ENCODE data around the gene RAX. TPM values are rescaled to one million over a fixed set of nuclear protein-coding genes. Genes with fewer than 3 reads are reported as not detected.

RAX gene
- total and polyA plus RNA-seq, 10 donors, result 0.03 TPM; not detected in 9

DNA sequence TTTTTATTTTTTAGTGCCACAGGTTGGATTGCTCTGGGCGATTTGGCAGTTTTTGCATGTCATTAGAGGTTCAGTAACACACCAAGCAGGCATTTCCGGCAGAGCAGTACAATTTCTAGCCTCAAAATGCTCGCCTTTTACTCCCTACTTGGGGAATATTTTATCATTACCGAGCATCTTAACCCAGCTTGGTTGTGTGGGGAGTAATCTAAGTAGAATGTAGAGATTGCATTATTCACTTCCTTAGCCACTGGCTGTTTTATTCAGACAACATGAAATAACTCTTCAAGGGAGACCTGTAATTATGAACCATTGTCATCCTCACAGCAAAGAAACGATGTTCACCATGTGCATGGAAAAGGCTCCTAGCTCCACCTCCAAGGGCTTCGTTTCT, 40.2 kb downstream of the RAX start:
- Histone ChIP-seq H3K4me1 (no peaks in the 10 kb centered on the region), H3K27ac (no peak overlapping the region), H3K4me3 (no peak overlapping the region), H3K9me3 (no peaks in the 10 kb centered on the region), H3K27me3 (replicated peaks in 1 of 7) (peaks cover 0 to 33% (median 5%) of the 10 kb centered on the region in 7 donors), H3K36me3 (no peaks in the 10 kb centered on the region)
- intact Hi-C loops (cut with DNase I; ENCODE audit: low total_unique reads), result no loop called here
- DNase-seq, result no peak
- WGBS, 5 donors, result 76 to 88% (median 82%) methylated on average over 6 of the region's 6 CpGs
- TF ChIP-seq, protein P1, sequence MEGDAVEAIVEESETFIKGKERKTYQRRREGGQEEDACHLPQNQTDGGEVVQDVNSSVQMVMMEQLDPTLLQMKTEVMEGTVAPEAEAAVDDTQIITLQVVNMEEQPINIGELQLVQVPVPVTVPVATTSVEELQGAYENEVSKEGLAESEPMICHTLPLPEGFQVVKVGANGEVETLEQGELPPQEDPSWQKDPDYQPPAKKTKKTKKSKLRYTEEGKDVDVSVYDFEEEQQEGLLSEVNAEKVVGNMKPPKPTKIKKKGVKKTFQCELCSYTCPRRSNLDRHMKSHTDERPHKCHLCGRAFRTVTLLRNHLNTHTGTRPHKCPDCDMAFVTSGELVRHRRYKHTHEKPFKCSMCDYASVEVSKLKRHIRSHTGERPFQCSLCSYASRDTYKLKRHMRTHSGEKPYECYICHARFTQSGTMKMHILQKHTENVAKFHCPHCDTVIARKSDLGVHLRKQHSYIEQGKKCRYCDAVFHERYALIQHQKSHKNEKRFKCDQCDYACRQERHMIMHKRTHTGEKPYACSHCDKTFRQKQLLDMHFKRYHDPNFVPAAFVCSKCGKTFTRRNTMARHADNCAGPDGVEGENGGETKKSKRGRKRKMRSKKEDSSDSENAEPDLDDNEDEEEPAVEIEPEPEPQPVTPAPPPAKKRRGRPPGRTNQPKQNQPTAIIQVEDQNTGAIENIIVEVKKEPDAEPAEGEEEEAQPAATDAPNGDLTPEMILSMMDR (IDR thresholded peaks at IDR 0.05 in 8 of 11, conservative IDR thresholded peaks at IDR 0.05 in 3 of 11), result no peak
- TF ChIP-seq POLR2A (IDR thresholded peaks at IDR 0.05), result no peak
- no peak for TF ChIP-seq POLR2AphosphoS5 (IDR thresholded peaks at IDR 0.05)

DNA sequence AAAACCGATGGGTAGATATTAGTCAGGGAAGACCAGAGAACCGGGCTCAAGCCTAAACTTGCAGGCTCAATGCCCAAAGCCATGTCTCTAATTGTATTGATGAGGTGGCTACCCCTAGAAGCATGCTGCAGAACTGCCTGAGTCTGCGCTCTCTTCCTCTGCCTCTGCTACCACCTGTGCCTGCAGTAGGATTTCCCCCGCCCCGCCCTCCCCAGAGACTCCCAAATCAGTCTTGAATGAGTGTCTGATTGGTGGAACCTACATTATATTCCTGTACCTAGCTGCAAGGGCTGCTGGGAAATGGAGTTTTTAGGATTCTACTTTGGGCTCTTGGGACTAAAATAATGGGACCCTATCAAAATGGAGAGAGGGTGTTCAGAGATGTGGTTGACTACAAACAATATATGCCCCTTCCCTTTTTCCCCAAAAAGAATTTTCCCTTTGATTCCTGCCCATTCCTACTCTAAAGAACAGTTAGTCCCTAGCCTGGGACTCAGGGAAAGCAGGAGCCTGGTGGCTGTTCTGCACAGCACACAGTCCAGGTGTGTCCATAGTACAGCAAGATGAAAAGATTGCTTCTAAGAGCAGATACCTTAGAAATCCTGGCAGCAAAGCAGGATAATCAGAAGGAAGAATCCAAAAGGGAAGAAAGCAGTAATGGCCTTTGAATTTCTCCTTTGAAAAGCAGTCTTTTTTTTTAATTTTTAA, 40.8 kb downstream of the RAX start:
- Histone ChIP-seq H3K36me3 (no peaks in the 10 kb centered on the region), H3K4me3 (no peak overlapping the region), H3K9me3 (no peaks in the 10 kb centered on the region), H3K27me3 (replicated peaks in 1 of 7) (peaks cover 0 to 33% (median 5%) of the 10 kb centered on the region in 7 donors), H3K4me1 (no peaks in the 10 kb centered on the region), H3K27ac (no peak overlapping the region)
- no peak for DNase-seq
- no peak for TF ChIP-seq POLR2A (IDR thresholded peaks at IDR 0.05)
- no peak for TF ChIP-seq POLR2AphosphoS5 (IDR thresholded peaks at IDR 0.05)
- TF ChIP-seq, protein P1 (IDR thresholded peaks at IDR 0.05 in 8 of 11, conservative IDR thresholded peaks at IDR 0.05 in 3 of 11), result no peak
- intact Hi-C loops (cut with DNase I; ENCODE audit: low total_unique reads), result no loop called here
- WGBS, 5 donors, result 67 to 85% (median 75%) methylated on average over 5 of the region's 5 CpGs

DNA sequence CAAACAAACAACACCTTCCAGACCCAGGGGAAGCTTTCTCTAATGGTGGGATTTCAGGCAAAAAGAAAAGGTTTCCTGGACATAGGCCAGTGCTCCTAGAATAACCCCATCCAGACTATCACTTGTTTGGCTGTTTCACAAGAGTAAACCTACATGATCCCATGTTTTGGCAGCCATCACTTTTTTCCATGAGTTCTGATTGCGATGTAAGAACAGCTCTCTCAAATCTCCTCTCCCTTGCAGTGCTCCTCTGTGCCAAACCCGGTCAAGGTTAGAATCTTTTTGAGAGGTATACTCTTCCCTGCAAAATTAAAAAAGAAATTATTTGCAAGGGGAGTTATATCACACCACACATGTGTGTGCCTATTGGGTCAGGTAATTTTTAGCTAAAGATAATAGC, 41.4 kb downstream of the RAX start:
- Histone ChIP-seq H3K9me3 (no peaks in the 10 kb centered on the region), H3K4me3 (no peak overlapping the region), H3K4me1 (no peaks in the 10 kb centered on the region), H3K27me3 (replicated peaks in 1 of 7) (peaks cover 0 to 33% (median 5%) of the 10 kb centered on the region in 7 donors), H3K36me3 (no peaks in the 10 kb centered on the region), H3K27ac (no peak overlapping the region)
- DNase-seq, result no peak
- TF ChIP-seq, protein P1 (IDR thresholded peaks at IDR 0.05 in 8 of 11, conservative IDR thresholded peaks at IDR 0.05 in 3 of 11), result no peak
- TF ChIP-seq POLR2A (IDR thresholded peaks at IDR 0.05) (no peak), POLR2AphosphoS5 (IDR thresholded peaks at IDR 0.05) (no peak)
- 86 to 96% (median 91%) methylated on average over 2 of the region's 2 CpGs for WGBS, 5 donors
- intact Hi-C loops (cut with DNase I; ENCODE audit: low total_unique reads), result no loop called here

DNA sequence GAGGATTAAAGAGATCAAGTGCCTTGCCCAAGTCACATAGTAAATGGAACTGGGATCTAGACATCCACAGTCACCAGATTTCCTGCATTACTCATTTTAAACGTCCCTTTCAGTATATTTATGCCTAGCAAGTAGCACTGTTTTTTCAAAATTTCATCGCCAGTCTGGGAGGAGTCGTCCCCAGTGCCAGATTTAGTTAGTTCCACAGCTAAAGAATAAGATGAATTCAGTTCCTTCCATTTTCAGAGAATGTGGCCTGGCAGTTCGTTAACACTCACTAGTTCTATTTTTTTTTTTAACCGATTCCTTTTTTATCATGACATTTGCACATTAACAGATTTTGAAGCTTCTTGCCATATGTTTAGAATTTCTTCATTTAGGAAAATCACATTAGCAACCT, 42.1 kb downstream of the RAX start:
- TF ChIP-seq, protein P1 (IDR thresholded peaks at IDR 0.05 in 8 of 11, conservative IDR thresholded peaks at IDR 0.05 in 3 of 11), result no peak
- TF ChIP-seq POLR2A (IDR thresholded peaks at IDR 0.05) (no peak), POLR2AphosphoS5 (IDR thresholded peaks at IDR 0.05) (no peak)
- H3K27me3 ChIP-seq (replicated peaks in 1 of 7), result peaks cover 0 to 33% (median 5%) of the 10 kb centered on the region in 7 donors
- no peaks in the 10 kb centered on the region for H3K9me3 ChIP-seq
- H3K4me3 ChIP-seq, result no peak overlapping the region
- H3K4me1 ChIP-seq, result no peaks in the 10 kb centered on the region
- intact Hi-C loops (cut with DNase I; ENCODE audit: low total_unique reads), result no loop called here
- H3K36me3 ChIP-seq, result no peaks in the 10 kb centered on the region
- no peak for DNase-seq
- no peak overlapping the region for H3K27ac ChIP-seq
- 69 to 78% (median 71%) methylated on average over 5 of the region's 5 CpGs for WGBS, 5 donors
